B cell (primary cell): ENCODE measurements around the gene CRYBA2. TPM values are rescaled to one million over a fixed set of nuclear protein-coding genes. Genes with fewer than 3 reads are reported as not detected.

Experiments used
- polyA plus RNA-seq: library from polyadenylated mRNA; depleted of rRNA; stranded (reverse); fragments of >200 nt; gene quantifications from 2 replicates; pipeline ENCODE4 v1.2.3, GENCODE V29; 2012
- small RNA-seq: library from RNA; depleted of rRNA; stranded (forward); fragments of <200 nt; gene quantifications from one replicate; pipeline ENCODE3, GENCODE V24; 2012; ENCODE audit warnings: low replicate concordance, low read depth; ENCODE audit not compliant: insufficient read length
- total RNA-seq, 2 donors: library from RNA; stranded (reverse); fragments of 120-200 nt in 1 of 2; gene quantifications; 1 replicate in 1 of 2; 2 replicates in 1 of 2; pipeline versions ENCODE4 v1.2.3 to v1.2.4, GENCODE V29; 2013 to 2022

Gene CRYBA2
- total and polyA plus RNA-seq, 2 donors (not counting 1 experiment from before 2014, with no cell fraction given), result not detected

Small RNA genes lying within 50 kb of the gene (small RNA-seq; reads per million reads assigned to genes)
- gene MIR375, result not detected

Other genes starting within 250 kb of the CRYBA2 start
- gene CYP27A1, start 211.3 kb downstream of the CRYBA2 start, total RNA-seq, result 0.29 and 0.39 TPM in 2 replicates
- gene CYP27A1, start 211.3 kb downstream of the CRYBA2 start, polyA plus RNA-seq, result 0.25 and 1.1 TPM in 2 replicates
- gene PRKAG3, start 161.6 kb downstream of the CRYBA2 start, total RNA-seq, result not detected in 2 replicates
- not detected in 2 replicates for gene PRKAG3, start 161.6 kb downstream of the CRYBA2 start, polyA plus RNA-seq
- gene WNT6, start 133.6 kb downstream of the CRYBA2 start, total RNA-seq, result 0.84 and 1.2 TPM in 2 replicates
- 0.75 and 2.0 TPM in 2 replicates for gene WNT6, start 133.6 kb downstream of the CRYBA2 start, polyA plus RNA-seq
- gene WNT10A, start 112.6 kb downstream of the CRYBA2 start, total RNA-seq, result 36.6 and 44.9 TPM in 2 replicates
- gene WNT10A, start 112.6 kb downstream of the CRYBA2 start, polyA plus RNA-seq, result 15.2 and 24.5 TPM in 2 replicates
- gene CDK5R2, start 33.8 kb downstream of the CRYBA2 start, total RNA-seq, result 0.12 TPM in 1 of 2 replicates, not detected in the other
- gene CDK5R2, start 33.8 kb downstream of the CRYBA2 start, polyA plus RNA-seq, result not detected in 2 replicates
- gene FEV, start 8.2 kb downstream of the CRYBA2 start, total RNA-seq, result not detected in 2 replicates
- gene FEV, start 8.2 kb downstream of the CRYBA2 start, polyA plus RNA-seq, result not detected in 2 replicates
- gene CFAP65, start 48.1 kb upstream of the CRYBA2 start, total RNA-seq, result not detected in 2 replicates
- not detected in 2 replicates for gene CFAP65, start 48.1 kb upstream of the CRYBA2 start, polyA plus RNA-seq
- gene IHH, start 67.5 kb upstream of the CRYBA2 start, total RNA-seq, result 0.22 TPM in 1 of 2 replicates, not detected in the other
- gene IHH, start 67.5 kb upstream of the CRYBA2 start, polyA plus RNA-seq, result 0.15 TPM in 1 of 2 replicates, not detected in the other
- 20.3 and 25.0 TPM in 2 replicates for gene NHEJ1, start 167.4 kb upstream of the CRYBA2 start, total RNA-seq
- gene NHEJ1, start 167.4 kb upstream of the CRYBA2 start, polyA plus RNA-seq, result 13.0 and 14.9 TPM in 2 replicates
- gene SLC23A3, start 176.6 kb upstream of the CRYBA2 start, total RNA-seq, result 15.2 and 16.6 TPM in 2 replicates
- gene SLC23A3, start 176.6 kb upstream of the CRYBA2 start, polyA plus RNA-seq, result 2.2 and 2.4 TPM in 2 replicates
- 146 and 150 TPM in 2 replicates for gene CNPPD1, start 183.5 kb upstream of the CRYBA2 start, total RNA-seq
- gene CNPPD1, start 183.5 kb upstream of the CRYBA2 start, polyA plus RNA-seq, result 159 and 204 TPM in 2 replicates
- gene RETREG2, start 184.9 kb upstream of the CRYBA2 start, total RNA-seq, result 86.3 and 102 TPM in 2 replicates
- gene RETREG2, start 184.9 kb upstream of the CRYBA2 start, polyA plus RNA-seq, result 45.4 and 46.7 TPM in 2 replicates
- gene ZFAND2B, start 213.4 kb upstream of the CRYBA2 start, total RNA-seq, result 55.2 and 58.7 TPM in 2 replicates
- gene ZFAND2B, start 213.4 kb upstream of the CRYBA2 start, polyA plus RNA-seq, result 115 and 116 TPM in 2 replicates
- gene ABCB6, start 225.5 kb upstream of the CRYBA2 start, total RNA-seq, result 10.5 and 12.3 TPM in 2 replicates
- gene ABCB6, start 225.5 kb upstream of the CRYBA2 start, polyA plus RNA-seq, result 11.6 and 15.3 TPM in 2 replicates
- 59.4 and 65.5 TPM in 2 replicates for gene ATG9A, start 236.2 kb upstream of the CRYBA2 start, total RNA-seq
- gene ATG9A, start 236.2 kb upstream of the CRYBA2 start, polyA plus RNA-seq, result 41.8 and 42.7 TPM in 2 replicates
- 181 and 199 TPM in 2 replicates for gene ANKZF1, start 236.4 kb upstream of the CRYBA2 start, total RNA-seq
- 152 and 180 TPM in 2 replicates for gene ANKZF1, start 236.4 kb upstream of the CRYBA2 start, polyA plus RNA-seq